ENCODE measurements around the gene GAMT.

DNA sequence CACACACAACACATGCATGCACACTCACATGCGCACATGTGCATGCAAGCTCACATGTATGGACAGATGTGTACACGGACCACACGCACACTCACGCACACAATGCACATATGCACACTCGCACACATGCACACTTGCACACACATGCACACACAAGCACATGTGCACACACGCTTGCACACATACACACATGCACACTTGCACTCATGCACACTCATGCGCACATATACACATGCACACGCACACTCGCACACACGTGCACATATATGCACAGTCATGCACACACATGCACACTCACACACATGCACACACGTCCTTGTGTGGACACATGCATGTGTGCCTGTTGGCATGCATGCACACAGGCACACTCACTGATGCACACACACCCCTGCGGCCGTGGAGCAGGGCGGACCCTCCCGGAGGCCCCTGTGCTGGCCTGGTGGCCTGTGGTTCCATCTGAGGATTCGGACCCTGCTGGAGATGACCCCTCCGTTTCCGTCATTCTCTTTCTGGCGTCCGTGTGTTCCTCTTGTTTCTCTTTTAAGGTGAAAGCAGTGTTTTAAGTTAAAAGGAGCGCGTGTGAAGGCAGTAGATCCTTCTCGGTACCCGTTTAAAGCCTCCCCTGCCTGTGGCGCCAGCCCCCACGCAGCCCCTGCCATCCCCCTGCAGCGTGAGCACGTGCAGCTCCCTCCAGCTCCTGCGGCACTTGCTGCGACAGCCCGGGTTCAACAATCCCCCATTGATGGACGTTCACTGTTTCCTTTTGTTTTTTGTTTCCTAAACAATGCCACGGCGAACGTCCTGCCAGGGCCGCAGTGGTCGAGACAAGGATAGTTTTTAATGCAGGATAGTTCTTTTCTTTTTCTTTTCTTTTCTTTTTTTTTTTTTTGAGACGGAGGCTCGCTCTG is 12.1 kb downstream of the GAMT start:
- TF ChIP-seq POLR2A (IDR thresholded peaks at IDR 0.05; ENCODE audit: low read depth, low read length) (no peak), POLR2AphosphoS5 (IDR thresholded peaks at IDR 0.05; ENCODE audit: low read depth, low read length) (peak; percentile 79; the same call in 1 of the 2 replicates), TAF1 (IDR thresholded peaks at IDR 0.05; ENCODE audit: borderline replicate concordance, low read depth, low read length) (no peak)
